Fibroblast of pulmonary artery (primary cell): ENCODE results near the gene PDE9A.

Experiments used
- DNase-seq: peaks from one replicate; pipeline ENCODE4 v3.0.0-alpha.2; 2010; ENCODE audit warnings: low read depth
- H3K4me3 ChIP-seq: replicated peaks from 2 replicates; pipeline ENCODE4 v1.5.1; 2011; ENCODE audit warnings: low read depth, mild to moderate bottlenecking, control low read depth, low read length, moderate library complexity
- TF ChIP-seq, protein P1 (sequence below): IDR thresholded peaks from 2 replicates; pipeline ENCODE4 v1.5.1; 2011; ENCODE audit warnings: mild to moderate bottlenecking, control low read depth, low read length, inconsistent platforms; ENCODE audit errors: missing control alignments

The PDE9A gene

DNA sequence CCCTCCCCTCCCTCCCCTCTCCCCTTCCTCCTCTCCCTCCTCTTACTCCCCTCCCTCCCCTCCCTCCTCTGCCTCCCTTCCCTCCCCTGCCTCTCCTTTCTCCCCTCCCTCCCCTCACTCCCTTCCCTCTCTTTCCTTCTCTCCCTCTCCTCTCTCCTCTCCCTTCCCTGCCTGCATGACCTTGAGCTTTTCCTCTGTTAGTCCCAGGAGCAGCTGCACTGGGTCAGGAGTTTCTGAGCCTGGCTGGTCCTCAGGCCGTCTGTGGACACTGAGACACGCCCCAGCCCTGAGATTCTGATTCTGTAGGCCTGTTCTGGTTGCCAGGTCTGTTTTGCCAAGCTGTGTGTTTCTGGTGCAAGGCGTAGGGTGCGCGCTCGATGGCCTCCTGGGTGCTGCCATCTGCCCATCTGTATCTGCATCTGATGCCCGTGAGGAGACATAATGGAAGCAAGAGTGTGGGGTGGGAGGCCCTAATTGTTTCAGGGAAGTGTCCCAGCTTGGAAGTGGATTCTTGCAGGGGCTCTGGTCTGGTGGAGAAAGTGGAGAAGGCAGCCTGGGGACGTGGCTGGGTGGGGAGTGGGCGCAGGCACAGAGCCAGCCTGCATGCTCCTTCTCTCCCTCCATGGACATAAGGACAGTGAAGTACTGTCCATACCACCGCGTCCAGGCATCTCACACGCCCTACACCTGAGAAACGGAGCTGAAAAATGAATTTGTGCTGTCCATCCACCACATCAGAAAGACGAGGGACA is 128.7 kb downstream of the PDE9A start:
- TF ChIP-seq, protein P1, sequence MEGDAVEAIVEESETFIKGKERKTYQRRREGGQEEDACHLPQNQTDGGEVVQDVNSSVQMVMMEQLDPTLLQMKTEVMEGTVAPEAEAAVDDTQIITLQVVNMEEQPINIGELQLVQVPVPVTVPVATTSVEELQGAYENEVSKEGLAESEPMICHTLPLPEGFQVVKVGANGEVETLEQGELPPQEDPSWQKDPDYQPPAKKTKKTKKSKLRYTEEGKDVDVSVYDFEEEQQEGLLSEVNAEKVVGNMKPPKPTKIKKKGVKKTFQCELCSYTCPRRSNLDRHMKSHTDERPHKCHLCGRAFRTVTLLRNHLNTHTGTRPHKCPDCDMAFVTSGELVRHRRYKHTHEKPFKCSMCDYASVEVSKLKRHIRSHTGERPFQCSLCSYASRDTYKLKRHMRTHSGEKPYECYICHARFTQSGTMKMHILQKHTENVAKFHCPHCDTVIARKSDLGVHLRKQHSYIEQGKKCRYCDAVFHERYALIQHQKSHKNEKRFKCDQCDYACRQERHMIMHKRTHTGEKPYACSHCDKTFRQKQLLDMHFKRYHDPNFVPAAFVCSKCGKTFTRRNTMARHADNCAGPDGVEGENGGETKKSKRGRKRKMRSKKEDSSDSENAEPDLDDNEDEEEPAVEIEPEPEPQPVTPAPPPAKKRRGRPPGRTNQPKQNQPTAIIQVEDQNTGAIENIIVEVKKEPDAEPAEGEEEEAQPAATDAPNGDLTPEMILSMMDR = no peak
- DNase-seq = no peak
- no peak overlapping the region for H3K4me3 ChIP-seq

DNA sequence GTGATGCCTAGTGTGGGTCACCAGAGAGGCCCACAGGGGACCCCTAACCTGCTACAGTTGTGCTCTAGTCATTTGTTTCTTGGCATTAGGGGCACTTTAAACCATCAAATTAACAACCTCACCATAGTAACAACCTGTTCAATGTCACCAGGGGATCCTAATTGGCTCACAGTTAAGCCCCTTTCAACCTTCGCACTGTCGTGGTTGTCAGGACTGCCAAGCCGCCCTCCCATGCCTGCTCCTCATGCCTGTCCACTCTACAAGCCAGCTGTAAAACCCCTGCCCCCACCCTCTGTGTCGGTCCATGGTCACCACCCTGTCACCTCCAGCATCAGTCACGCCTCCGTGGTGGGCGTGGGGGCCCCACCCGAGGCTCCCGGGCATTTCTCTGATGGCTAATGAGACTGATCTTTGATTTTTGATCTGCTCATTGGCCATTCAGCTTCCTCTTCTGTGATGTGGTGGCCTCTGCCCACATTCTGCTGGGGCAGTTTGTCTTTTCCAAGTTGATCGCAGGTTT is 129.4 kb downstream of the PDE9A start:
- TF ChIP-seq, protein P1 = no peak
- no peak for DNase-seq
- H3K4me3 ChIP-seq = no peak overlapping the region

DNA sequence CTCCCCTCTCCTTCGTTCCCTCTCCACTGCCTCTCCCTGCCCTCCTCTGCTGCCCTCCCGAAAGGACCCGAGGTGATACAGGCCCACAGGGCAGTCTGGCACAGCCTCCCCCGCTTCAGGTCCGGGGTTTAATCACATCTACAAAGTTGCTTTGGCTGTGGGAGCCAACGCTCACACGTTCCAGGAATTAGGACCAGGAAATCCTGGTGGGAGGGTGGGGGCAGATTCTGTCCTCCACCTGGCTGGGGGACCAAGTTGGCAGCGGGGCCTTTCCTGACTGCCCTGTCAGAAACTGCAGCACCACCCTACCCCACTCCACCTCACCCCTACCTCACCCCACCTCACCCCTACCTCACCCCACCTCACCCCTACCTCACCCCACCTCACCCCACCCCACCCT is 130.9 kb downstream of the PDE9A start:
- no peak for DNase-seq
- no peak overlapping the region for H3K4me3 ChIP-seq
- TF ChIP-seq, protein P1 = no peak

DNA sequence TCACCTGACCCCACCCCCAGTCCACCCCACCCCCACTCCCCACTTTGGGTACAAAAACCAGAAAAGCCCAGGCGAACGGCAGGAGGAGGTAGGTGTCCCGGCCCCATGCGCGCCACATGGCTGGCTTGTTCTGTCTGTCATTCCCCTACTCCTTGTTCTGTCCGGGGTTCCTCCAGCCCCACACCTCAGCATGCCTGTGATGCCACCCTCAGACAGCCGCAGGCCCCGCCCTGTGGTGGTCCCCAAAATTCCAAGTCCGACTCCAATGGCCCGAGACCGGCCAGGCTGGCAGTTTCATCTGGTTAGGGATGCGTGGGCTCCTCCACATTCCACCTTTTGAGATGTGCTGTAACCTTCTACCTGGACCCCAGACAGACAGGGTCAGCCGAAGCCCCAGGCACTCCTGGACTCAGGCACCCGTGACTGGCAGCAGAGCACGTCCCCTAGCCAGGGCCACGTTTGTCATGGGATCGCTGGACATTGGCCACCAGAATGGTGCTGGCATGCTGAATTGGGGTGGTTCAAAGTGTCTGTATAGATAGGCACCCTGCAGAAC is 131.6 kb downstream of the PDE9A start:
- no peak for DNase-seq
- no peak overlapping the region for H3K4me3 ChIP-seq
- TF ChIP-seq, protein P1 = no peak

DNA sequence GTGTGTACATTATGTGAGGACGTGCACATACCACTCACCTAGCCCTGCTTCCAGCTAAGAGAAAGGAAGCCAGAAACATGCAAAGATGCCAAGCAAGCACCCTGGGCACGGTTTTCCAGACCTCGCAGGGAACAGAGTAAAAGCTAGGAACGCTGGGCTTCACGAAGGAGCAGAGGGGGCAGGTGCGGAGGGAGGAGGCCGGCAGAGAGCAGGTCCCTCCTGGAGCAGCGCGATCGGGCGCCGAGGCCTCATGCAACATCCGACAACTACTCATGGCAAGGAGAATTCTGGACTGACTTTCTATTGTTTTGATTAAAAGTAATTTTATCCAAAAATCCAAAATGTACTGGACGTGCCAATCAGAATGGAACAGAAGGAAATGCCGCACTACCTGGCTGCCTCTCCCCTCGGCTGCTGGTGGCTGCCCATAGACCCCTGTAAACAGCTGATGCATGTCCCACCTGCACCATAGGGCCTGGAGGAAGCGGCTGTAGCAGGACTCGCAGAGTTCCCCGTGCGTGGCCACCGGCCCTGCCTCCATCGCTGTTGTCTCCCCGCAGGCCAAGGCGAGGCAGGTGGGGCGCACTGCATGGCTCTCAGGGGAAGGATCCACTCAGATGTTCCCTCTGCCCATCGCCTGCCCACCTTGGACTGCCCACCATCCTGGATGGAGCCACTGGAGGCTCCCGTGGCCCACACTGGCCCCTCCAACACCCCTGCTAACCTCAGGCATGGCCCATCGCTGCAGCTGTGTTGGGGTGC is 132.4 kb downstream of the PDE9A start:
- DNase-seq = no peak
- TF ChIP-seq, protein P1 = no peak
- no peak overlapping the region for H3K4me3 ChIP-seq

DNA sequence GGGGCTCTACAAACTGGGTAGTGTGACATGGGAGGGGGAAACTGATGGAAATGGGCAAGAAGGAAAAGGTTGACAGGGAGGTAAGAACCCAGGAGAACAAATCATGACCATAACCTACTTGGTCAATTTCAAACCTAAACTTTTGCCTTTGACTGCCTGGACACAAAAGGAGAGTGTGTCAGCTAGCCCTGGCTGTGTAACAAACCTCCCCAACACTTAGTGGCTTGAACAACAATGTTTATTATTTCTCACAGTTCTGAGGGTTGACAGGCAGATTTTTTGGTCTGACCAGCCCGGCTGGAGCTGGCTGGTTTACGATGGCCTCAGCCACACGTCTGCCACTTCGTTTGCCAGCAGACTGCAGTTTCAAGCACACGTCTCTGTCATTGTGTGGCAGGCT is 133.5 kb downstream of the PDE9A start:
- DNase-seq = no peak
- no peak overlapping the region for H3K4me3 ChIP-seq
- TF ChIP-seq, protein P1 = no peak
